ENCODE measurements around the gene POLR2E. TPM values are rescaled to one million over a fixed set of nuclear protein-coding genes. Genes with fewer than 3 reads are reported as not detected.

POLR2E gene
- total RNA-seq, 1 experiment from 2014 or later: 261 TPM

DNA sequence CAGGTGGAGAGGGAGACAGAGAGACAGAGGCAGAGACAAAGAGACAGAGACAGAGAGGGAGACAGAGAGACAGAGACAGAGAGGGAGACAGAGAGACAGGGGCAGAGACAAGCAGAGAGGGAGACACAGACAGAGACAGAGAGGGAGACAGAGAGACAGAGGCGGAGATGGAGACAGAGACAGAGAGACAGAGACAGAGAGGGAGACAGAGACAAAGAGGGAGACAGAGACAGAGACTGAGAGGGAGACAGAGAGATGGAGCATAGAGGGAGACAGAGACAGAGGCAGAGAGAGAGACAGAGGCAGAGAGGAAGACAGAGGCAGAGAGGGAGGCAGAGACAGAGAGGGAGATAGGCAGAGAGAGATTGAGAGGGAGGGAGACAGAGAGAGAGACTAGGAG lies 49.6 kb upstream of the POLR2E start:
- Histone ChIP-seq H3K4me2 (ENCODE audit: insufficient read depth, insufficient read length, low read length) (no peak overlapping the region), H2BK15ac (ENCODE audit: low read depth, low read length) (no peak overlapping the region), H4K5ac (ENCODE audit: insufficient read length, low read depth, low read length) (no peak overlapping the region), H3T11ph (ENCODE audit: low read length) (no peak overlapping the region), H2BK120ac (ENCODE audit: low read depth, low read length, poor library complexity, severe bottlenecking) (no peak overlapping the region), H2AK5ac (ENCODE audit: insufficient read length, low read length) (no peak overlapping the region), H2AFZ (ENCODE audit: low read length) (no peak overlapping the region), H2BK5ac (ENCODE audit: insufficient read length, low read length) (no peak overlapping the region), H3K79me1 (ENCODE audit: insufficient read depth, low read depth, low read length, poor library complexity, severe bottlenecking) (no peaks in the 10 kb centered on the region), H3K18ac (ENCODE audit: insufficient read length, low read depth, low read length) (no peak overlapping the region), H3K4ac (ENCODE audit: low read depth, low read length) (no peak overlapping the region), H4K91ac (ENCODE audit: insufficient read length, low read depth, low read length) (no peak overlapping the region), H2BK20ac (ENCODE audit: low read depth, low read length, poor library complexity, severe bottlenecking) (no peak overlapping the region), H3K56ac (ENCODE audit: insufficient read length, low read depth, low read length) (no peak overlapping the region), H3K23me2 (ENCODE audit: insufficient read length, low read depth, low read length, poor library complexity, severe bottlenecking) (no peaks in the 10 kb centered on the region), H3K14ac (ENCODE audit: insufficient read depth, low read length) (no peak overlapping the region), H3K9ac (ENCODE audit: extremely low read depth, insufficient read length, low read length) (no peak overlapping the region), H3K27me3 (ENCODE audit: insufficient read depth, low read length) (no peaks in the 10 kb centered on the region), H3K9me3 (ENCODE audit: control insufficient read depth, low read depth, low read length) (no peaks in the 10 kb centered on the region), H4K20me1 (ENCODE audit: control insufficient read depth, insufficient read depth, insufficient read length) (no peaks in the 10 kb centered on the region), H3K27ac (ENCODE audit: insufficient read length, low read depth, low read length) (no peak overlapping the region), H3K23ac (ENCODE audit: insufficient read length, low read depth, low read length) (no peak overlapping the region), H3K4me1 (ENCODE audit: insufficient read depth, low read length) (no peaks in the 10 kb centered on the region), H2BK12ac (ENCODE audit: insufficient read length, low read depth, low read length) (no peak overlapping the region), H3K79me2 (ENCODE audit: insufficient read depth, low read length) (no peaks in the 10 kb centered on the region), H4K8ac (replicated peaks; ENCODE audit: insufficient read length, low read depth, low read length) (no peak overlapping the region)
- peaks cover 27 to 36% (median 35%) of the 10 kb centered on the region in 3 experiments for H3K36me3 Mint-ChIP-seq (ENCODE audit: insufficient read depth in 1 of 3, low read depth in 3 of 3)
- H3K9me3 Mint-ChIP-seq: peaks cover 0 to 4% of the 10 kb centered on the region in 2 experiments; a peak in 2 of 5 replicates
- peaks cover 0 to 18% of the 10 kb centered on the region in 2 experiments; a peak in 2 of 4 replicates for H3K4me1 Mint-ChIP-seq
- no CpG with 5 or more reads among the region's 1 CpG for WGBS (ENCODE audit: extremely low coverage, insufficient read length, low lambda C conversion rate)
- peak overlapping the region; percentile 7 to 78 (median 46); a peak in 5 of 7 replicates for H3K27ac Mint-ChIP-seq
- TF ChIP-seq CTCF (conservative IDR thresholded peaks at IDR 0.05): no peak
- no peak for DNase-seq
- H3K4me3 Mint-ChIP-seq: no peak overlapping the region
- no peaks in the 10 kb centered on the region for H3K27me3 Mint-ChIP-seq (ENCODE audit: low read depth)
